HCT116 (cell line): ENCODE measurements around the gene C19orf18. TPM values are rescaled to one million over a fixed set of nuclear protein-coding genes. Genes with fewer than 3 reads are reported as not detected.
"Not testable (repeated sequence)": the region's sequence is repeated elsewhere in the genome, so short reads cannot be mapped to it uniquely, and the experiment has no call there.

ENCODE experiments used
- ATAC-seq: fragments of 200-7000 bp; cut with Tn5 transposase; 2 replicates; pipeline ENCODE4 v1.9.1; 2020; ENCODE audit warnings: mild to moderate bottlenecking, moderate library complexity
- BruUV-seq: library from RNA; stranded (reverse); fragments of 400-500 nt; replicated peaks from 2 replicates; lab custom pipeline; 2021; lab: Mats Ljungman, UMichigan
- CTCF ChIA-PET: fragments of 300-600 bp; sonication (Branson Sonifier 250); formaldehyde crosslinking; loops from one replicate; lab custom pipeline; 2021; ENCODE audit warnings: antibody characterized with exemption; lab: Charles Lee
- POLR2A ChIA-PET: fragments of 300-600, 350-600 bp; sonication (Branson Sonifier 250); formaldehyde crosslinking; loops from one replicate; lab custom pipeline; 2021; ENCODE audit warnings: antibody characterized with exemption; lab: Charles Lee
- RAD21 ChIA-PET, 2 experiments: fragments of 300-600 bp; sonication (Branson Sonifier 250); formaldehyde crosslinking; loops; one replicate each; lab custom pipeline; 2023; ENCODE audit warnings: low total read pairs in 2 of 2; ENCODE audit not compliant: uncharacterized antibody in 2 of 2, unreplicated experiment in 2 of 2, low non-redundant PET in 1 of 2; lab: Charles Lee
- DNase-seq: peaks from one replicate; pipeline ENCODE4 v3.0.0-alpha.2; 2010; ENCODE audit warnings: low read depth, low spot score
- H2AFZ ChIP-seq: fragments of 200-600 bp; shearing (Covaris generic), sonication (generic); 2 replicates; pipeline ENCODE4 v1.6.1; 2017; ENCODE audit warnings: low read depth, mixed run types, mixed read lengths, antibody characterized with exemption, low read length; ENCODE audit not compliant: poor library complexity, severe bottlenecking
- H3K27ac ChIP-seq: 2 replicates; pipeline ENCODE4 v1.5.1; 2012; ENCODE audit warnings: low read depth, low read length
- H3K27me3 ChIP-seq: fragments of 200-600 bp; sonication (generic); 2 replicates; pipeline ENCODE4 v1.6.1; 2016; ENCODE audit warnings: mixed run types, low read length, mixed read lengths; ENCODE audit not compliant: insufficient read depth
- H3K36me3 ChIP-seq, 2 experiments: fragments of 200-500 bp in 1 of 2; fragments of 200-600 bp in 1 of 2; sonication (Bioruptor generic) in 1 of 2; sonication (generic) in 1 of 2; 2 replicates each; pipeline versions ENCODE4 v1.5.1 to v1.6.1; 2014 to 2016; ENCODE audit warnings: low read length in 2 of 2, inconsistent platforms in 1 of 2, mixed read lengths in 1 of 2, mixed run types in 1 of 2; ENCODE audit not compliant: insufficient read depth in 2 of 2, control insufficient read depth in 1 of 2
- H3K4me1 ChIP-seq, 2 experiments: fragments of 200-600 bp in 1 of 2; sonication (generic) in 1 of 2; 2 replicates each; pipeline versions ENCODE4 v1.5.1 to v1.6.1; 2012 to 2017; ENCODE audit warnings: low read length in 2 of 2, inconsistent platforms in 1 of 2, mild to moderate bottlenecking in 1 of 2, mixed read lengths in 1 of 2, mixed run types in 1 of 2, moderate library complexity in 1 of 2; ENCODE audit not compliant: insufficient read depth in 2 of 2, control insufficient read depth in 1 of 2
- H3K4me2 ChIP-seq: fragments of 200-600 bp; sonication (generic); 2 replicates; pipeline ENCODE4 v1.6.1; 2017; ENCODE audit warnings: mixed run types, low read length, mixed read lengths
- H3K4me3 ChIP-seq, 2 experiments: fragments of 200-600 bp in 1 of 2; sonication (generic) in 1 of 2; replicated peaks in 1 of 2; 2 replicates each; pipeline ENCODE4 v1.5.1; 2011 to 2016; ENCODE audit warnings: low read length in 2 of 2, control low read depth in 1 of 2, low read depth in 1 of 2, mild to moderate bottlenecking in 1 of 2, mixed read lengths in 1 of 2, mixed run types in 1 of 2
- H3K79me2 ChIP-seq: fragments of 200-600 bp; sonication (generic); 2 replicates; pipeline ENCODE4 v1.6.1; 2017; ENCODE audit warnings: mild to moderate bottlenecking, mixed run types, low read length, moderate library complexity, mixed read lengths; ENCODE audit not compliant: insufficient read depth
- H3K9ac ChIP-seq: fragments of 200-600 bp; sonication (generic); 2 replicates; pipeline ENCODE4 v1.6.1; 2016; ENCODE audit warnings: low read length, mixed read lengths
- H3K9me2 ChIP-seq: fragments of 200-600 bp; sonication (generic), shearing (Covaris generic); 2 replicates; pipeline ENCODE4 v1.6.1; 2017; ENCODE audit warnings: mixed run types, mild to moderate bottlenecking, moderate library complexity; ENCODE audit not compliant: insufficient read depth
- H3K9me3 ChIP-seq, 2 experiments: fragments of 200-500 bp in 1 of 2; fragments of 200-600 bp in 1 of 2; sonication (Bioruptor generic) in 1 of 2; sonication (generic) in 1 of 2; 2 replicates each; pipeline ENCODE4 v1.6.1; 2014 to 2017; ENCODE audit warnings: low read length in 2 of 2, mixed read lengths in 2 of 2, inconsistent platforms in 1 of 2, low read depth in 1 of 2, mild to moderate bottlenecking in 1 of 2, mixed run types in 1 of 2, moderate library complexity in 1 of 2; ENCODE audit not compliant: control insufficient read depth in 1 of 2, insufficient read depth in 1 of 2
- H4K20me1 ChIP-seq: fragments of 200-600 bp; sonication (generic), shearing (Covaris generic); 2 replicates; pipeline ENCODE4 v1.6.1; 2017; ENCODE audit warnings: mixed run types, mild to moderate bottlenecking, moderate library complexity; ENCODE audit not compliant: insufficient read depth
- ATF3 ChIP-seq: IDR thresholded peaks from 2 replicates; pipeline ENCODE4 v1.6.1; 2012
- CTCF ChIP-seq, 3 experiments: fragments of 200-600 bp in 1 of 3; sonication (generic) in 1 of 3; IDR thresholded peaks in 2 of 3; conservative IDR thresholded peaks in 1 of 3; 2 replicates each; pipeline ENCODE4 v1.5.1; 2012 to 2017; ENCODE audit warnings: low read depth in 2 of 3, low read length in 2 of 3, antibody characterized with exemption in 1 of 3, borderline replicate concordance in 1 of 3, control low read depth in 1 of 3, mild to moderate bottlenecking in 1 of 3, mixed read lengths in 1 of 3, mixed run types in 1 of 3, moderate library complexity in 1 of 3; ENCODE audit not compliant: insufficient read depth in 1 of 3
- FOSL1 ChIP-seq: IDR thresholded peaks from 2 replicates; pipeline ENCODE4 v1.6.1; 2012; ENCODE audit warnings: low read depth
- JUND ChIP-seq: IDR thresholded peaks from 2 replicates; pipeline ENCODE4 v1.6.1; 2012
- MAX ChIP-seq: IDR thresholded peaks from 2 replicates; pipeline ENCODE4 v1.6.1; 2012
- POLR2AphosphoS5 ChIP-seq: IDR thresholded peaks from 2 replicates; pipeline ENCODE4 v1.6.1; 2011; ENCODE audit warnings: mild to moderate bottlenecking, low read depth, low read length, moderate library complexity
- RAD21 ChIP-seq: IDR thresholded peaks from 2 replicates; pipeline ENCODE4 v1.6.1; 2012; ENCODE audit warnings: low read depth, mild to moderate bottlenecking
- REST ChIP-seq: IDR thresholded peaks from 2 replicates; pipeline ENCODE4 v1.6.1; 2012; ENCODE audit warnings: low read depth
- SIN3A ChIP-seq: IDR thresholded peaks from 2 replicates; pipeline ENCODE4 v1.6.1; 2012; ENCODE audit warnings: low read depth
- SP1 ChIP-seq: IDR thresholded peaks from 2 replicates; pipeline ENCODE4 v1.6.1; 2012; ENCODE audit warnings: low read depth
- ZFX ChIP-seq: fragments of 450-650 bp; IDR thresholded peaks from 2 replicates; pipeline ENCODE4 v1.6.1; 2017
- intact Hi-C: fragments of 100-400 bp; cut with micrococcal nuclease; formaldehyde crosslinking; loops from 2 replicates; pipeline ENCODE4 v1.10.0; 2022
- total RNA-seq: library from RNA; stranded (reverse); gene quantifications from one replicate; pipeline ENCODE4 v1.2.1, GENCODE V29; 2021; ENCODE audit not compliant: unreplicated experiment

The C19orf18 gene
- total RNA-seq, 1 experiment from 2014 or later = not detected

- TF ChIP-seq CTCF (IDR thresholded peaks at IDR 0.05 in 2 of 3, conservative IDR thresholded peaks at IDR 0.05 in 1 of 3; ENCODE audit: borderline replicate concordance in 1 of 3, insufficient read depth in 1 of 3, low read depth in 2 of 3, low read length in 2 of 3) = no peak
- TF ChIP-seq FOSL1 = no peak
These were observed 34.9 kb upstream of the C19orf18 start (continued) for GRCh38 chr19:58009301-58009665.

GRCh38 chr19:58008877-58009276 is 34.5 kb upstream of the C19orf18 start:
- H3K9me3 ChIP-seq = peaks cover 0 to 11% of the 10 kb centered on the region in 2 experiments; a peak in 2 of 4 replicates
- RAD21 ChIA-PET, H3K4me2 ChIP-seq, H3K9ac ChIP-seq, H3K4me3 ChIP-seq, H3K27me3 ChIP-seq, H3K27ac ChIP-seq, CTCF ChIA-PET, POLR2A ChIA-PET, H4K20me1 ChIP-seq, intact Hi-C loops, BruUV-seq, H3K79me2 ChIP-seq, DNase-seq, H3K36me3 ChIP-seq, H3K9me2 ChIP-seq, ATAC-seq, H2AFZ ChIP-seq, H3K4me1 ChIP-seq: not testable (repeated sequence)

GRCh38 chr19:58007285-58007684 is 33.0 kb upstream of the C19orf18 start:
- H3K4me2 ChIP-seq = no peak overlapping the region
- BruUV-seq = no TSS peak
- intact Hi-C loops = no loop called here
- no peak overlapping the region for H3K27ac ChIP-seq
- H3K36me3 ChIP-seq = no peaks in the 10 kb centered on the region
- ChIA-PET RAD21 (no interaction called here), POLR2A (no interaction called here), CTCF (no interaction called here)
- H3K9me3 ChIP-seq = peaks cover 0 to 11% of the 10 kb centered on the region in 2 experiments; a peak in 2 of 4 replicates
- no peaks in the 10 kb centered on the region for H3K9me2 ChIP-seq
- H3K4me1 ChIP-seq = no peaks in the 10 kb centered on the region
- H3K27me3 ChIP-seq = no peaks in the 10 kb centered on the region
- no peak overlapping the region for H3K4me3 ChIP-seq
- no peak overlapping the region for H2AFZ ChIP-seq
- no peaks in the 10 kb centered on the region for H4K20me1 ChIP-seq
- no peak for DNase-seq
- no peak overlapping the region for H3K9ac ChIP-seq
- no peak for ATAC-seq
- no peaks in the 10 kb centered on the region for H3K79me2 ChIP-seq
- TF ChIP-seq SP1 (no peak), JUND (no peak), REST (no peak), RAD21 (peak; percentile 32), ZFX (no peak), ATF3 (no peak), POLR2AphosphoS5 (no peak), SIN3A (no peak), MAX (no peak), FOSL1 (no peak)
